Heart left ventricle (tissue), 13 donors: ENCODE results near the gene TMEM242.

Experiments
- CTCF ChIP-seq, 12 donors: fragments of 200-600 bp; sonication (generic) in 4 of 12; IDR thresholded peaks; one replicate each; pipeline versions ENCODE4 v1.5.0 to v1.8.0; 2018 to 2022; ENCODE audit warnings: antibody characterized with exemption in 12 of 12, mild to moderate bottlenecking in 5 of 12
- POLR2A ChIP-seq, 2 donors: fragments of 450-650 bp; IDR thresholded peaks; one replicate each; pipeline ENCODE4 v1.6.1; 2017; ENCODE audit warnings: antibody characterized with exemption in 2 of 2, mild to moderate bottlenecking in 2 of 2, moderate library complexity in 2 of 2
- donor health status: ischemic (EF 13 %, LVEDD 7.1; RV severe dilation, severe dysfunction).
- donor health status: DM: no; HTN: yes; CAD: no.
- donor health status: DM: no; HTN: no; CAD: no.
- donor health status: ischemic (EF 25% LVEDD 6.9; RV normal size, moderate dysfunction).
- donor health status: ischemic (EF 25% LVEDD 5.7; RV mildly dilated, moderate dysfunction).
- donor health status: ischemic (EF 35%, LVEDD 5.7; RV mildly dilated, moderate dysfunction).
- donor health status: nonischemic (EF 11% LVEDD 7.7; RV severe dilation, severe dysfunction).
- donor health status: DM: yes; HTN: yes; CAD: no.
- donor health status: PGD.
- donor health status: ischemic (EF 29% LVEDD 5.4; RV normal size, mild dysfunction).
- donor health status: nonischemic (EF 23%, LVEDD 6.1; RV moderate dilation, normal function).

GRCh38 chr6:157314705-157315321 lies 8.5 kb downstream of the TMEM242 start:
- peak; percentile 69 to 92 (median 86) for TF ChIP-seq CTCF (IDR thresholded peaks at IDR 0.05)
- TF ChIP-seq POLR2A (IDR thresholded peaks at IDR 0.05), result no peak
